Stromal cell of bone marrow (primary cell): ENCODE measurements around the gene SPC24.
"Not testable (repeated sequence)": the region's sequence is repeated elsewhere in the genome, so short reads cannot be mapped to it uniquely, and the experiment has no call there.

Source experiments
- DNase-seq: peaks from one replicate; pipeline ENCODE4 v3.0.0-alpha.2; 2012; ENCODE audit warnings: low read depth

SPC24 gene

DNA sequence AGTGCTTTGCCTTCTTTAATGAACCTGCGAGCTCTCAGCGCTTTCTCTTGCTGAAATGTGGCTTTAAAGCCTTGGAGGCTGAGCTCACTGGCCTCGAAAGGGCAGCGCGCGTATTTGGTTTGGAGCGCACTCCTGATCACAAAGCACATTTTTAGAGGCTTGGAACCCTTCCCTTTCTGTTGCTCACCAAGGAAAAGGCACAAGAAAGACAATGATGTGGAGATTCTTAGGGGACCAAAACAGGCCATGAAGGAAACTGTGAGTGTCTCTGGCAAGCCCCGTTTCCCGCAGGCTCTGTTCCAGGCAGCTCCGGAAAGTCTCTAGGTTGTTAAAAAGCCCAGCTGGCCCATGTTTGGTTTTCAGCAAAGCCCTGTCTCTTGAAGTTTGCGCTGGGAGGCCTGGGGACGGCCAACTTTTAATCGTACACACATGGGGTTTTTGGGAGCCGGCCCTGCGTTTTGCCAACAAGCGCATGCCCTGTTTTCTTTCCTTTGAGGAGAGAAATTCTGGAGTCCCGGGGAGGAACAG is 9.4 kb upstream of the SPC24 start:
- peak; percentile 99 for DNase-seq

- no peak for DNase-seq
Measured at GRCh38 chr19:11164296-11164695, 8.7 kb upstream of the SPC24 start.

DNA sequence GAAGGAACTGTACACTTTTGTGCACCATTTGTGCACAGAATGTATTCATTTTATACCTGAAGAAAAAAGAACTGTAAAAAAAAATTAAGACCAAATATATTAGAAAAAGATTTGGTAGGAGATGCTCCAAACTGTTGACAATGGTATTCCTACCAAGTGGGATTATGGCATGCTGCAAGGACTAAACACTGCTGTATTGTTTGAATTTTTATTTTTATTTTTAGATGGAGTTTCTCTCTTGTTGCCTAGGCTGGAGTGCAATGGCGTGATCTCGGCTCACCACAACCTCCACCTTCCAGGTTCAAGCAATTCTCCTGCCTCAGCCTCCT is 4.8 kb upstream of the SPC24 start:
- DNase-seq, result not testable (repeated sequence)

GRCh38 chr19:11159598-11160439 is 4.2 kb upstream of the SPC24 start:
- DNase-seq, result no peak

- no peak for DNase-seq
Measured at GRCh38 chr19:11154683-11155047, 917 bp downstream of the SPC24 start.

DNA sequence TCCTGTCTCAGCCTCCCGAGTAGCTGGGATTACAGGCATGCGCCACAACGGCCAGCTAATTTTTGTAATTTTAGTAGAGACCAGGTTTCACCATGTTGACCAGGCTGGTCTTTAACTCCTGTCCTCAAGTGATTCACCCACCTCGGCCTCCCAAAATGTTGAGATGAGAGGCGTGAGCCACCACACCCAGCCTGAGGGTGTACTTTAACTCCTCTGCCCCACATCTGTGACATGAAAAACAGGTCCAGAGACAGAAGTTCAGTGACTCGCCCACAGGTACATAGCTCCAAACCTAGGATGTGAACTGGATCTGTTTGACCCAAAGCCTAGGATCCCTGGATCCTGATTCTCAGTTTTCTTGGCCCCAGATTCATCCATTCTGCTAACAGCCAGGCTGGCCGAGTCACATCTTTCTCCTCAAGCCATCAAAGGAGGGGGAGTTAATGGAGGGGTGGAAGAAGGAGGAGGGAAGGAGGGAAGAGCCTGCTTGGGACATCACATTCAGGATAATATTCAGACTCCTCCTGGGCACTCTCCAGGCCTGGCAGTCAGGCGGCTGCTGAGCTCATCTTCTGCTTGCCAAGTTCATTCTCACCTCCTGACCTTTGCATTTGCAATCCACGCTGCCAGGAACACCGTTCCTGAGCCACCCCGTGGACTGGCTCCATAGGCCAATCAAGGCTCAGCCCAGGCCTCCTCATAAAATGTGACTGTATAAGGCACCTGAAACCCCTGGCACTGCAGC is 3.1 kb downstream of the SPC24 start:
- DNase-seq, result peak; percentile 82

GRCh38 chr19:11151181-11151580 is 4.4 kb downstream of the SPC24 start:
- no peak for DNase-seq

GRCh38 chr19:11148001-11148400 is 7.6 kb downstream of the SPC24 start:
- no peak for DNase-seq

- DNase-seq, result no peak
Measured at GRCh38 chr19:11145536-11145924, 10.1 kb downstream of the SPC24 start.

- peak; percentile 85 for DNase-seq
Measured at GRCh38 chr19:11142528-11143171, 12.9 kb downstream of the SPC24 start.

GRCh38 chr19:11141937-11142527 is 13.6 kb downstream of the SPC24 start:
- no peak for DNase-seq

DNA sequence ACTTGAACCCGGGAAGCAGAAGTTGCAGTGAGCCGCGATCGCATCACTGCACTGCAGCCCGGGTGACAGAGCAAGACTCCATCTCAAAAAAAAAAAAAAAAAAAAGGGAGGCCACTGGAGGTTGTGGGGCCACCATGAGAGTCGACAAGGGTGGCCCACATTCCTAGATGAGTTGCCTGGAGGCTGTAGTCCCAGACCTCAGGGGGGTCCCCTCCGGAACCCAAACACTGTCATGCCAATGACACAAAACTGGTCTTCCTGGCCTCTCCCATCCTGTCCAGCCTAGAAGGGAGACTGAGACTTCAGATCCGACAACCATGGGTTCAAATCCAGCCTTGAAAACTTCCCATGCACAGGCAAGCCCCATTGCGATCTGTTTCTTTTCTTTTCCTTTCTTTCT is 14.7 kb downstream of the SPC24 start:
- no peak for DNase-seq

DNA sequence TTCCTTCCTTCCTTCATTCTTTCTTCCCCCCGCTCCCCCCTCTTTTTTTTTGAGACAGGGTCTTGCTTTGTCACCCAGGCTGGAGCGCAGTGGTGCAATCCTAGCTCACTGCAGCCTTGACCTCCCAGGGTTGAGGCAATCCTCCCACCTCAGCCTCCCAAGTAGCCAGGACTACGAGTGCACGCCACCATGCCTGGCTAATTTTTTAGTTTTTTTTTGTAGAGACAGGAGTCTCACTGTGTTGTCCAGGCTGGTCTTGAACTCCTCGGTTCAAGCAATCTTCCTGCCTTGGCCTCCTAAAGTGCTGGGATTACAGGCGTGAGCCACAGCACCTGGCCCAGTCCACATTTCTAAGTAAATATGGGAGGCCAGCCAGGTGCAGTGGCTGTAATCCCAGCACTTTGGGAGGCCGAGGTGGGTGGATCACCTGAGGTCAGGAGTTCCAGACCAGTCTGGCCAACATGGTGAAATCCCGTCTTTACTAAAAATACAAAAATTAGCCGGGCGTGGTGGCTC is 15.5 kb downstream of the SPC24 start:
- DNase-seq, result not testable (repeated sequence)

DNA sequence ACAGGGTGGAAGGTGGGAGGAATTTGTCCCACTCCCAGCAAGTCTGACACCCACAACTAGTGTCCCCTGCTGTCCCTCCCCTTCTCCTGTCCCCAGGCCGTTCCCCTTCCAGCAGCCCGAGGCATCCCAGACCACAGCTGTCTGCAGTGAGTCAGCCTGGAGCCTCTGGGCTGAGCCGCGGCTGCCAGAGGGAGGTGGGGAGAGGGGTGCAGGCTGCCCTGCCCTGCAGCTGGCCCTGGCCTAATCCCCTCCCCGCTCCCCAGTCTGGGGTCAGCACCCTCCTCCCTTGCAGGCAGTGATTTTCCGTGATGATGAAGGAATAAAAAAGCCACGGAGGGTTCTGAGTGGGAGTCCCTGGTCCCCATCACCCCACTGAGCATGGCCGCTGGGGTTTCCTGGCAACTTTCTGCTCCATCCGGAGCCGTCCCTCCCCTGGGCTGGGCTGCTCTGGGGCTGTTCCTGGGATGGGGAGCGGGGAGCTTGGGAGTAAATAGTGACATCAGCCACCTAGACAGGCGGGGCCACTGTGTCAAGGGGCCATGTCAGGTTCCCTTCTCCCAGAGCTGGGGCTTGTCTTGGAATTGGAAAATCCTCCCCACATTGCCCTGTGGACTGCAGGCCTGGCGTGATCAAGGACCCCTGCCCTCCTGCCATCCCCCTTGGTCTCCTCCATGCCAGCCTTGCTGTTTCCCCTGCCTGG is 16.8 kb downstream of the SPC24 start:
- peak; percentile 67 for DNase-seq

DNA sequence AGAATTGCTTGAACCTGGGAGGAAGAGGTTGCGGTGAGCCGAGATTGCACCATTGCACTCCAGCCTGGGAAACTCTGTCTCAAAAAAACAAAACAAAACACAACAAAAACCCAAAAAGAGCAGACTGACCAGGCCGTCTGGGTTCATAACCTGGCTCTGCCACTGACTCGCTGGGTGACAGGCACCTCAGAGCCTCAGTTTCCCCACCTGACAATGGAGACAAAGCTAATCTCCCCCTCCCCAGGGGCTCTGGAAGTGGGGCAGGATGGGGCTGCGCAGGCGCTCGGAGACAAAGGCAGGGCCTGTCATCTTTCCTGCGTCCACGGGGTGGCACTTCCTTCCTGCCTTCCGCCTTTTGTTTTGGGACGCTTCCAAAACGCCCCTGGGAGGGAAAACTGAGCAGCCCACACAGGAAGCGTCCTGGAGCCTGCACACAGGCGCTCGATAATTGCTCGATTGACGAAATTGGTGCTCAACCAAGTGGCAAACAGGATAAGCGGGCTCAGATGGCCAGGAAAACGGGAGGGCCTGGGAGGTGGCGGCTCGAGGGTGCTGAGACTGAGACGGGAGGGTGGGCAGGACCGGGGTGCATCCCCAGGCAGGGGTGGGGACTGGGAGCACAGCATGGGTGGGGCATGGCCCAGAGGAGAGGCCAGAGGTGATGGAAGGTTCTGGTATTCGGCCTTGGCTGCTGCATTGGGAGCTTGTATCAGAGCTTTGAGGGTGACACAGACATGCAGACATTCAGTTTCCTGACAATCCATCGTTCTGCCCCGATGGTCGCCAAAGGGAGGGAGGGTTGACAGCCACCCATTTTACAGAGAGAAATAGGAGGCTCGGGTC is 17.8 kb downstream of the SPC24 start:
- DNase-seq, result peak; percentile 89

- no peak for DNase-seq
Measured at GRCh38 chr19:11136400-11137101, 19.0 kb downstream of the SPC24 start.

GRCh38 chr19:11131471-11131870 is 24.1 kb downstream of the SPC24 start:
- DNase-seq, result no peak

DNA sequence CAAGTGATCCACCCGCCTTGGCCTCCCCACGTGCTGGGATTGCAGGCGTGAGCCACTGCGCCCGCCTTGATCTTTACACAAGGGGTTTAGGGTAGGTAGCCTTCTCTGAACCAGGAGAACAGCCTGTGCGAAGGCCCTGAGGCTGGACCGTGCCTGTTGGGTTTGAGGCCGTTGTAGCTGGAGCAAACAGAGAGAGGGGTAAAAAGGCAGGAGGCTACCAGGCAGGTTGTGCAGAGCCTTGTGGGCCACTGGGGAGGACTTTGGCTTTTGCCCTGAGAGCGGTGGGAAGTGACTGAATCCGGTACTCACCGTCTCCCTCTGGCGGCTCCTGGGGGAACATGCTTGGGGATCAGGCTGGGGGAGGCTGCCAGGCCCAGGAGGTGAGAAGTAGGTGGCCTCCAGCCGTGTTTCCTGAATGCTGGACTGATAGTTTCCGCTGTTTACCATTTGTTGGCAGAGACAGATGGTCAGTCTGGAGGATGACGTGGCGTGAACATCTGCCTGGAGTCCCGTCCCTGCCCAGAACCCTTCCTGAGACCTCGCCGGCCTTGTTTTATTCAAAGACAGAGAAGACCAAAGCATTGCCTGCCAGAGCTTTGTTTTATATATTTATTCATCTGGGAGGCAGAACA is 24.6 kb downstream of the SPC24 start:
- DNase-seq, result no peak

- DNase-seq, result no peak
Measured at GRCh38 chr19:11127905-11128304, 27.7 kb downstream of the SPC24 start.
